ENCODE measurements around the gene PTPRN2. TPM values are rescaled to one million over a fixed set of nuclear protein-coding genes. Genes with fewer than 3 reads are reported as not detected.

The PTPRN2 gene
- total RNA-seq, 1 donor from 2014 or later: 11.4 TPM

DNA sequence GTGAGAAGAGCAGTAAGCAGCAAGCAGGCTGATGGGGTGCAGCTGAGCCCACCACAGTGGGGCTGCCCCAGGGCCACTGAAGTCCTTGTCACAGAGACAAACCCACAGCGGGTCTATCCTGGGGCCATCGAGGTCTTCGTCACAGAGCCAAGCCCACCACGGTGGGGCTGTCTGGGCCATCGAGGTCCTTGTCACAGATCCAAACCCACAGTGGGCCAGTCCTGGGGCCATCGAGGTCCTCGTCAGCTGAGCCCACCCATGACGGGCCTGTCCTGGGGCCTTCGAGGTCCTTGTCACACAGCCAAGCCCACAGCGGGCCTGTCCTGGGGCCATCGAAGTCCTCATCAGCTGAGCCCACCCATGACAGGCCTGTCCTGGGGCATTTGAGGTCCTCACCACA is 700.9 kb downstream of the PTPRN2 start:
- DNase-seq (ENCODE audit: low spot score, unreplicated experiment): no peak
- Mint-ChIP-seq H3K27ac (no peak overlapping the region), H3K36me3 (ENCODE audit: insufficient read depth) (no peaks in the 10 kb centered on the region), H3K4me3 (ENCODE audit: low read depth) (no peak overlapping the region), H3K4me1 (ENCODE audit: low read depth) (peaks cover 7% of the 10 kb centered on the region), H3K9me3 (ENCODE audit: low read depth) (peaks cover 9% of the 10 kb centered on the region), H3K27me3 (peaks cover 10% of the 10 kb centered on the region)
- TF ChIP-seq, protein P1, sequence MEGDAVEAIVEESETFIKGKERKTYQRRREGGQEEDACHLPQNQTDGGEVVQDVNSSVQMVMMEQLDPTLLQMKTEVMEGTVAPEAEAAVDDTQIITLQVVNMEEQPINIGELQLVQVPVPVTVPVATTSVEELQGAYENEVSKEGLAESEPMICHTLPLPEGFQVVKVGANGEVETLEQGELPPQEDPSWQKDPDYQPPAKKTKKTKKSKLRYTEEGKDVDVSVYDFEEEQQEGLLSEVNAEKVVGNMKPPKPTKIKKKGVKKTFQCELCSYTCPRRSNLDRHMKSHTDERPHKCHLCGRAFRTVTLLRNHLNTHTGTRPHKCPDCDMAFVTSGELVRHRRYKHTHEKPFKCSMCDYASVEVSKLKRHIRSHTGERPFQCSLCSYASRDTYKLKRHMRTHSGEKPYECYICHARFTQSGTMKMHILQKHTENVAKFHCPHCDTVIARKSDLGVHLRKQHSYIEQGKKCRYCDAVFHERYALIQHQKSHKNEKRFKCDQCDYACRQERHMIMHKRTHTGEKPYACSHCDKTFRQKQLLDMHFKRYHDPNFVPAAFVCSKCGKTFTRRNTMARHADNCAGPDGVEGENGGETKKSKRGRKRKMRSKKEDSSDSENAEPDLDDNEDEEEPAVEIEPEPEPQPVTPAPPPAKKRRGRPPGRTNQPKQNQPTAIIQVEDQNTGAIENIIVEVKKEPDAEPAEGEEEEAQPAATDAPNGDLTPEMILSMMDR (IDR thresholded peaks at IDR 0.05; ENCODE audit: unreplicated experiment): no peak

DNA sequence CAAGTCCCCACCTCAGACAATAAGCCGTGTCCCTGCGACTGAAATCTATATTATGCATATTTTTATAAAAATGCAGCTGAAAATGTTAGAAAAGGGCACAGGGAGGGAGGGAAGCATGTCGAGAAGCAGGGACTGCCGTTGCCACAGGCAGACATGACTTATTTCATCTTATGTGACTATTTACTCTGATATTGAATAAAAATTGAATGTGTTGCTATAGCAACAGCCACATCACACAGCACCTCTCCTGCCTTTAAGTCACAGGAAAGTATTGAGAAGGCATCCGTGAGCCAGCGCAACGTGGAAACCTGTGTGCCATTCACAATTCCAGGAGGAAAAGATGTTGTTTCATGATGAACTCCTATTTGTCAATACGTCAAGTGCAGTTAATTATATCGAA is 701.4 kb downstream of the PTPRN2 start:
- TF ChIP-seq, protein P1 (IDR thresholded peaks at IDR 0.05; ENCODE audit: unreplicated experiment): no peak
- Mint-ChIP-seq H3K9me3 (ENCODE audit: low read depth) (peaks cover 9% of the 10 kb centered on the region), H3K36me3 (ENCODE audit: insufficient read depth) (no peaks in the 10 kb centered on the region), H3K4me1 (ENCODE audit: low read depth) (peaks cover 7% of the 10 kb centered on the region), H3K27me3 (peaks cover 10% of the 10 kb centered on the region), H3K27ac (no peak overlapping the region), H3K4me3 (ENCODE audit: low read depth) (no peak overlapping the region)
- DNase-seq (ENCODE audit: low spot score, unreplicated experiment): no peak

DNA sequence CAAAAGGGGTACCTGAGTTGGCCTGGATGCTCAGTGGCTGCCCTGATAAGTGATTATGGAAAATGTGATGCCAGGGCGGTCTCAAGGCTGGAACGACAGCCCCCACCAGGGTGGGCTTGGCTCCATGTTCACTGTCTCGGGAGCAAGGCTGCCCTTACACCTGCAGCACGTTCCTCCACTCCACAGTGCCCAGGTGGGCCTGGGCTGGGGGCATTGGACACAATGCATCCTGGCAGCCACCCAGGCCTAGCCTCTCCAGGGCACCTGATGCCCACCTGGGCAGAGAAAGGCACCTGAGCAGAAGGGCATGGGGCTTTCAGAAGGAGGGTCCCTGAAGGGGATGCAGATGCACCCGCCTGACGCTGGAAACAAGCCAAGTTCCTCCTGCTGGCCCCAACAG is 702.5 kb downstream of the PTPRN2 start:
- Mint-ChIP-seq H3K27ac (no peak overlapping the region), H3K4me3 (ENCODE audit: low read depth) (no peak overlapping the region), H3K4me1 (ENCODE audit: low read depth) (peaks cover 4% of the 10 kb centered on the region), H3K27me3 (peaks cover 15% of the 10 kb centered on the region), H3K36me3 (ENCODE audit: insufficient read depth) (no peaks in the 10 kb centered on the region), H3K9me3 (ENCODE audit: low read depth) (peaks cover 15% of the 10 kb centered on the region)
- TF ChIP-seq, protein P1 (IDR thresholded peaks at IDR 0.05; ENCODE audit: unreplicated experiment): no peak
- no peak for DNase-seq (ENCODE audit: low spot score, unreplicated experiment)

DNA sequence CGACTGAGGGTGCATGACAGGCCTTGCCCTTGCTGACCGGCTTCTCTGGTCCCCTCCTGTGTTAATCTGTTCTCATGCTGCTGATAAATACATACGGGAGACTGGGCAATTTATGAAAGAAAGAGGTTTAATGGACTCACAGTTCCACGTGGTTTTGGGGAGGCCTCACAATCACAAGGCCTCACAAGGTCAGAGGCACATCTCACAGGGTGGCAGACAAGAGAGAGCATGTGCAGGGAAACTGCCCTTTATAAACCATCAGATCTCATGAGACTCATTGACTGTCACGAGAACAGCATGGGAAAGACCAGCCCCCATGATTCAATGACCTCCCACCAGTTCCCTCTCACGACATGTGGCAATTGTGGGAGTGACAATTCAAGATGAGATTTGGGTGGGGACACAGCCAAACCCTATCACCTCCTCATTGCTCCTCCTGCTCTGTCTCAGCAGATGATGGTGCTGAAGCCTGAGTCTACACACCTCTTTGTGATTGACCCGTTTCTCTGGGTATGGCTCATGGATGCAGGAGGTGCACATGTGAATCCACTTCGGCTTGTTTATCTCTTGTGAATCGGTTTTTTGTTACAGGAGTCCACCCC is 703.1 kb downstream of the PTPRN2 start:
- no peak overlapping the region for H3K27ac Mint-ChIP-seq
- DNase-seq (ENCODE audit: low spot score, unreplicated experiment): no peak
- no peak overlapping the region for H3K4me3 Mint-ChIP-seq (ENCODE audit: low read depth)
- H3K4me1 Mint-ChIP-seq (ENCODE audit: low read depth): peaks cover 3% of the 10 kb centered on the region
- H3K36me3 Mint-ChIP-seq (ENCODE audit: insufficient read depth): no peaks in the 10 kb centered on the region
- TF ChIP-seq, protein P1 (IDR thresholded peaks at IDR 0.05; ENCODE audit: unreplicated experiment): no peak
- peaks cover 10% of the 10 kb centered on the region for H3K27me3 Mint-ChIP-seq
- H3K9me3 Mint-ChIP-seq (ENCODE audit: low read depth): peaks cover 14% of the 10 kb centered on the region

DNA sequence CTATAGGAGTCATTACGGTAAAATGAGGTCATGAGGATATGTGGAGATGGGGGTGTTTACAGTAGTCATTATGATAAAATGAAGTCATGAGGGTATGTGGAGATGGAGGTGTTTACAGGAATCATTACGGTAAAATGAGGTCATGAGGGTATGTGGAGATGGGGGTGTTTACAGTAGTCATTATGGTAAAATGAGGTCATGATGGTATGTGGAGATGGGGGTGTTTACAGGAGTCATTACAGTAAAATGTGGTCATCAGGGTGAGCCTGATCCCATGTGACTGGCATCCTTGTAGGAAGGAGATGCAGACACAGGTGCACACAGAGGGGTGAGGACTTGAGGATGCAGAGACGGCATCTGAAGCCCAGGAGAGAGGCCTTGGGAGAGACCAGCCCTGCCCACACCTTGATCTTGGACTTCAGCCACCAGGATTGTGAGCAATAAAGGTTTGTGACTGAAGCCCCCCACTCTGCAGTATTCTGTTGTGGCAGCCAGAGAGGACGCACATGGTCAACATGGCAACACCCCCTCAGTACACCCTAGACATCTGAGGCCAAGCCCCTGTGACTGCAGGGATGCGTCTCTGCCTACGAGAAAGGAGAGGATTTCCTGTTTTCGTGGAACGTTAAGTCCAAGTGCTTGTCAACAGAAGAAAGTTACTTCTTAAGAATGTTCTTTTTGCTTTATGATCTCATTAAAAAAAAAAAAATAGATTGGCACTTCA is 706.4 kb downstream of the PTPRN2 start:
- Mint-ChIP-seq H3K9me3 (ENCODE audit: low read depth) (peaks cover 12% of the 10 kb centered on the region), H3K27me3 (peaks cover 18% of the 10 kb centered on the region), H3K4me1 (ENCODE audit: low read depth) (no peaks in the 10 kb centered on the region), H3K36me3 (ENCODE audit: insufficient read depth) (no peaks in the 10 kb centered on the region), H3K27ac (no peak overlapping the region), H3K4me3 (ENCODE audit: low read depth) (no peak overlapping the region)
- no peak for DNase-seq (ENCODE audit: low spot score, unreplicated experiment)
- TF ChIP-seq, protein P1 (IDR thresholded peaks at IDR 0.05; ENCODE audit: unreplicated experiment): no peak
